Nephron (organoid): Measurements from ENCODE around the gene AGPAT1.

ENCODE experiments used
- H3K27ac Mint-ChIP-seq, 3 experiments: 2 replicates each; pipeline ENCODE4 v1.8.0; 2020; ENCODE audit warnings: mixed read lengths in 3 of 3, mild to moderate bottlenecking in 2 of 3, moderate library complexity in 1 of 3
- H3K27me3 Mint-ChIP-seq: 2 replicates; pipeline ENCODE4 v1.8.0; 2021; ENCODE audit warnings: low read depth, mild to moderate bottlenecking, moderate library complexity, mixed read lengths
- H3K36me3 Mint-ChIP-seq: 2 replicates; pipeline ENCODE4 v1.8.0; 2020; ENCODE audit warnings: low read depth, mixed read lengths
- H3K4me1 Mint-ChIP-seq: 2 replicates; pipeline ENCODE4 v1.8.0; 2020; ENCODE audit warnings: mixed read lengths
- H3K4me3 Mint-ChIP-seq, 3 experiments: 2 replicates each; pipeline ENCODE4 v1.8.0; 2020; ENCODE audit warnings: mild to moderate bottlenecking in 3 of 3, mixed read lengths in 3 of 3, moderate library complexity in 2 of 3
- H3K9me3 Mint-ChIP-seq: 2 replicates; pipeline ENCODE4 v1.8.0; 2020; ENCODE audit warnings: mixed read lengths
- CTCF ChIP-seq, 3 experiments: fragments of 200-600 bp; sonication (generic); IDR thresholded peaks; one replicate each; pipeline ENCODE4 v1.5.0; 2021; ENCODE audit warnings: antibody characterized with exemption in 3 of 3; ENCODE audit not compliant: unreplicated experiment in 3 of 3

AGPAT1 gene

GRCh38 chr6:32168807-32169591 lies 6.9 kb downstream of the AGPAT1 start:
- TF ChIP-seq CTCF (IDR thresholded peaks at IDR 0.05; ENCODE audit: unreplicated experiment in 3 of 3), result no peak
- peak overlapping the region in 1 of 3 experiments; percentile 61 for H3K27ac Mint-ChIP-seq
- peaks cover 52% of the 10 kb centered on the region for H3K36me3 Mint-ChIP-seq
- H3K27me3 Mint-ChIP-seq, result no peaks in the 10 kb centered on the region
- peaks cover 8% of the 10 kb centered on the region for H3K4me1 Mint-ChIP-seq
- no peaks in the 10 kb centered on the region for H3K9me3 Mint-ChIP-seq
- H3K4me3 Mint-ChIP-seq, result no peak overlapping the region

GRCh38 chr6:32168350-32168749 lies 7.5 kb downstream of the AGPAT1 start:
- H3K27me3 Mint-ChIP-seq, result no peaks in the 10 kb centered on the region
- peak overlapping the region in 1 of 3 experiments; percentile 33 for H3K27ac Mint-ChIP-seq
- H3K36me3 Mint-ChIP-seq, result peaks cover 53% of the 10 kb centered on the region
- no peak overlapping the region for H3K4me3 Mint-ChIP-seq
- no peak for TF ChIP-seq CTCF (IDR thresholded peaks at IDR 0.05; ENCODE audit: unreplicated experiment in 3 of 3)
- peaks cover 2% of the 10 kb centered on the region for H3K4me1 Mint-ChIP-seq
- no peaks in the 10 kb centered on the region for H3K9me3 Mint-ChIP-seq

- Mint-ChIP-seq H3K27me3 (no peaks in the 10 kb centered on the region), H3K9me3 (no peaks in the 10 kb centered on the region), H3K4me3 (no peak overlapping the region), H3K4me1 (no peaks in the 10 kb centered on the region), H3K36me3 (peaks cover 58% of the 10 kb centered on the region), H3K27ac (peak overlapping the region in 1 of 3 experiments; percentile 34)
- TF ChIP-seq CTCF (IDR thresholded peaks at IDR 0.05; ENCODE audit: unreplicated experiment in 3 of 3), result no peak
Observed at GRCh38 chr6:32167761-32168262, 8.1 kb downstream of the AGPAT1 start.

- Mint-ChIP-seq H3K9me3 (no peaks in the 10 kb centered on the region), H3K4me1 (no peaks in the 10 kb centered on the region), H3K27me3 (no peaks in the 10 kb centered on the region), H3K27ac (peak overlapping the region in 1 of 3 experiments; percentile 34), H3K4me3 (no peak overlapping the region), H3K36me3 (peaks cover 64% of the 10 kb centered on the region)
- no peak for TF ChIP-seq CTCF (IDR thresholded peaks at IDR 0.05; ENCODE audit: unreplicated experiment in 3 of 3)
Observed at GRCh38 chr6:32167154-32167760, 8.6 kb downstream of the AGPAT1 start.

GRCh38 chr6:32166411-32167061 lies 9.3 kb downstream of the AGPAT1 start:
- Mint-ChIP-seq H3K4me1 (no peaks in the 10 kb centered on the region), H3K27me3 (no peaks in the 10 kb centered on the region), H3K9me3 (no peaks in the 10 kb centered on the region), H3K27ac (no peak overlapping the region), H3K4me3 (no peak overlapping the region), H3K36me3 (peaks cover 67% of the 10 kb centered on the region)
- no peak for TF ChIP-seq CTCF (IDR thresholded peaks at IDR 0.05; ENCODE audit: unreplicated experiment in 3 of 3)
